ENCODE results near the gene GPSM1.

DNA sequence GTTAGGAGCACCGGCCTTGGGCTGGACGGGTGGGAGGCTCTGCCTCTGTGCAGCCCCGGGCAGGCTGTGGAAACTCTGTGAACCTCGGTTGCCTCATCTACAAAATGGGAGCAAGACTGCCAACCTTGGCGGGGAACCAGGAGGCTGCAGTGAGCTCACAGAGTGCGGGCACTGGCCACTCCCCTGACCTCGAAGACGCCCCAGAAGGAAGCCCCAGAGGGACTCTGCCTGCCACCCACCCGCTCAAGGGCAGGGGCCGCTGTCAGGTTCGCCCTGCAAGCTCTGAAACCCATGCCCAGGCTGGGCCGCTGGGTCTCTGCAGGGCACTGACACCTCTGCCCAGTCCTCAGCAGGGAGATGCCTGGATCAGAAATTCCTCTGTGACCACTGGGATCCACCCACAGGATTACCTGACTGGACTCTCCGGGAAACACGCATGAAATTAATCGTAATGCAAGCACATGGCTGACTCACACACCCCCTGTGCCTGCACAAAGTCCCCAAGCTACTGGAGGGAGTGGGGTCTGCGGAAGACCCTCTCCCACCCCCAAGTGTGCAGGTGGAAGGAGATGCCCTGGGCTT, 30.8 kb upstream of the GPSM1 start:
- TF ChIP-seq EZH2 (IDR thresholded peaks at IDR 0.05; ENCODE audit: borderline replicate concordance, low read length): no peak
- TF ChIP-seq, protein P1, sequence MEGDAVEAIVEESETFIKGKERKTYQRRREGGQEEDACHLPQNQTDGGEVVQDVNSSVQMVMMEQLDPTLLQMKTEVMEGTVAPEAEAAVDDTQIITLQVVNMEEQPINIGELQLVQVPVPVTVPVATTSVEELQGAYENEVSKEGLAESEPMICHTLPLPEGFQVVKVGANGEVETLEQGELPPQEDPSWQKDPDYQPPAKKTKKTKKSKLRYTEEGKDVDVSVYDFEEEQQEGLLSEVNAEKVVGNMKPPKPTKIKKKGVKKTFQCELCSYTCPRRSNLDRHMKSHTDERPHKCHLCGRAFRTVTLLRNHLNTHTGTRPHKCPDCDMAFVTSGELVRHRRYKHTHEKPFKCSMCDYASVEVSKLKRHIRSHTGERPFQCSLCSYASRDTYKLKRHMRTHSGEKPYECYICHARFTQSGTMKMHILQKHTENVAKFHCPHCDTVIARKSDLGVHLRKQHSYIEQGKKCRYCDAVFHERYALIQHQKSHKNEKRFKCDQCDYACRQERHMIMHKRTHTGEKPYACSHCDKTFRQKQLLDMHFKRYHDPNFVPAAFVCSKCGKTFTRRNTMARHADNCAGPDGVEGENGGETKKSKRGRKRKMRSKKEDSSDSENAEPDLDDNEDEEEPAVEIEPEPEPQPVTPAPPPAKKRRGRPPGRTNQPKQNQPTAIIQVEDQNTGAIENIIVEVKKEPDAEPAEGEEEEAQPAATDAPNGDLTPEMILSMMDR (conservative IDR thresholded peaks at IDR 0.05 in 1 of 2, IDR thresholded peaks at IDR 0.05 in 1 of 2; ENCODE audit: extremely low read depth in 1 of 2, insufficient read depth in 1 of 2, low read depth in 1 of 2, low read length in 2 of 2): no peak

Measured in mammary epithelial cell (primary cell).